Ammon's horn (tissue), 1 donor: ENCODE measurements around the gene CBX8.

Source experiments
- DNase-seq: peaks from one replicate; pipeline ENCODE4 v3.0.0-alpha.2; 2016; ENCODE audit warnings: low spot score

Gene CBX8

GRCh38 chr17:79792984-79793923 is 3.6 kb downstream of the CBX8 start:
- DNase-seq = no peak

- no peak for DNase-seq
These were observed 4.5 kb downstream of the CBX8 start for GRCh38 chr17:79792341-79792871.

- no peak for DNase-seq
These were observed 5.1 kb downstream of the CBX8 start for GRCh38 chr17:79791735-79792161.

GRCh38 chr17:79790805-79791734 is 5.8 kb downstream of the CBX8 start:
- DNase-seq = no peak

GRCh38 chr17:79789943-79790804 is 6.7 kb downstream of the CBX8 start:
- DNase-seq = peak; percentile 43

- no peak for DNase-seq
These were observed 7.6 kb downstream of the CBX8 start for GRCh38 chr17:79788989-79789942.

GRCh38 chr17:79788455-79788854 is 8.4 kb downstream of the CBX8 start:
- DNase-seq = no peak

- DNase-seq = peak; percentile 67
These were observed 9.8 kb downstream of the CBX8 start for GRCh38 chr17:79786930-79787643.

- no peak for DNase-seq
These were observed 10.7 kb downstream of the CBX8 start for GRCh38 chr17:79785900-79786810.

GRCh38 chr17:79785017-79785899 is 11.6 kb downstream of the CBX8 start:
- DNase-seq = no peak

GRCh38 chr17:79784353-79785016 is 12.4 kb downstream of the CBX8 start:
- DNase-seq = no peak

- DNase-seq = no peak
These were observed 13.0 kb downstream of the CBX8 start for GRCh38 chr17:79783891-79784290.

- no peak for DNase-seq
These were observed 14.9 kb downstream of the CBX8 start for GRCh38 chr17:79781736-79782575.

GRCh38 chr17:79781012-79781650 is 15.7 kb downstream of the CBX8 start:
- no peak for DNase-seq

GRCh38 chr17:79779661-79780365 is 17.1 kb downstream of the CBX8 start:
- no peak for DNase-seq
